Calu3 (cell line): ENCODE data around the gene MAP3K21. TPM values are rescaled to one million over a fixed set of nuclear protein-coding genes. Genes with fewer than 3 reads are reported as not detected.

Experiments
- BruUV-seq: library from RNA; stranded (reverse); fragments of 400-500 nt; replicated peaks from 2 replicates; lab custom pipeline; 2021; lab: Mats Ljungman, UMichigan
- CTCF ChIA-PET: fragments of 300-600 bp; sonication (Branson Sonifier 250); formaldehyde crosslinking; loops from one replicate; lab custom pipeline; 2022; ENCODE audit warnings: antibody characterized with exemption; lab: Charles Lee
- DNase-seq: peaks from one replicate; pipeline ENCODE4 v3.0.0; 2022
- H3K27ac Mint-ChIP-seq: one replicate; pipeline ENCODE4 v1.8.0; 2022; ENCODE audit warnings: mixed read lengths; ENCODE audit not compliant: unreplicated experiment
- H3K27me3 Mint-ChIP-seq: one replicate; pipeline ENCODE4 v1.8.0; 2022; ENCODE audit warnings: mixed read lengths; ENCODE audit not compliant: unreplicated experiment
- H3K36me3 Mint-ChIP-seq: one replicate; pipeline ENCODE4 v1.8.0; 2022; ENCODE audit warnings: mild to moderate bottlenecking, moderate library complexity, mixed read lengths; ENCODE audit not compliant: insufficient read depth, unreplicated experiment
- H3K4me1 Mint-ChIP-seq: one replicate; pipeline ENCODE4 v1.8.0; 2022; ENCODE audit warnings: mild to moderate bottlenecking, low read depth, mixed read lengths; ENCODE audit not compliant: unreplicated experiment
- H3K4me3 Mint-ChIP-seq: one replicate; pipeline ENCODE4 v1.8.0; 2022; ENCODE audit warnings: mild to moderate bottlenecking, low read depth, moderate library complexity, mixed read lengths; ENCODE audit not compliant: unreplicated experiment
- H3K9me3 Mint-ChIP-seq: one replicate; pipeline ENCODE4 v1.8.0; 2022; ENCODE audit warnings: low read depth, mixed read lengths; ENCODE audit not compliant: unreplicated experiment
- intact Hi-C: fragments of 100-400 bp; cut with micrococcal nuclease; formaldehyde crosslinking; loops from one replicate; pipeline ENCODE4 v1.10.0; 2022; ENCODE audit not compliant: unreplicated experiment
- total RNA-seq: library from RNA; stranded (reverse); gene quantifications from 2 replicates; pipeline ENCODE4 v1.2.3, GENCODE V29; 2022
- TF ChIP-seq, protein P1 (sequence below): fragments of 200-600 bp; IDR thresholded peaks from one replicate; pipeline ENCODE4 v1.8.0; 2022; ENCODE audit warnings: antibody characterized with exemption; ENCODE audit not compliant: unreplicated experiment

Gene MAP3K21
- total RNA-seq, 1 experiment from 2014 or later: 33.6 TPM

DNA sequence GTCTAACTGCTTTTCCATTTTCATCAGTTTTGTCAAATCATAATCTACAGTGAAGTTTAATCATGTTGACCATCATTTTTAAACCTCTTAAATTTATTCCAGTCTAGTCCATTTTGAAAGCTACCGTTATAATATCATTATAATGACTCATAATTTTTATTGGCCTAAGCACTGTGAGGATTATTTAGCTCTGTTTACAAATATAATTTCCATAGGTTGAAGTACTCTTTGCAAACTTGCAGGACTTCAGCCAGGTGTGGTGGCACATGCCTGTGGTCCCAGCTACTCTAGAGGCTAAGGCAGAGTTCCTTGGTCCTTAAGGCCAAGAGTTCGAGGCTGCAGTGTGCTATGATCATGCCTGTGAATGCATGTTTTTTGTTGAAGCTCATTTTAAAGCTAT, 54.3 kb downstream of the MAP3K21 start:
- Mint-ChIP-seq H3K27me3 (no peaks in the 10 kb centered on the region), H3K27ac (no peak overlapping the region), H3K4me1 (no peaks in the 10 kb centered on the region), H3K36me3 (peaks cover 6% of the 10 kb centered on the region), H3K9me3 (no peaks in the 10 kb centered on the region), H3K4me3 (no peak overlapping the region)
- intact Hi-C loops: no loop called here
- BruUV-seq: no TSS peak
- no peak for DNase-seq
- CTCF ChIA-PET: no interaction called here
- TF ChIP-seq, protein P1, sequence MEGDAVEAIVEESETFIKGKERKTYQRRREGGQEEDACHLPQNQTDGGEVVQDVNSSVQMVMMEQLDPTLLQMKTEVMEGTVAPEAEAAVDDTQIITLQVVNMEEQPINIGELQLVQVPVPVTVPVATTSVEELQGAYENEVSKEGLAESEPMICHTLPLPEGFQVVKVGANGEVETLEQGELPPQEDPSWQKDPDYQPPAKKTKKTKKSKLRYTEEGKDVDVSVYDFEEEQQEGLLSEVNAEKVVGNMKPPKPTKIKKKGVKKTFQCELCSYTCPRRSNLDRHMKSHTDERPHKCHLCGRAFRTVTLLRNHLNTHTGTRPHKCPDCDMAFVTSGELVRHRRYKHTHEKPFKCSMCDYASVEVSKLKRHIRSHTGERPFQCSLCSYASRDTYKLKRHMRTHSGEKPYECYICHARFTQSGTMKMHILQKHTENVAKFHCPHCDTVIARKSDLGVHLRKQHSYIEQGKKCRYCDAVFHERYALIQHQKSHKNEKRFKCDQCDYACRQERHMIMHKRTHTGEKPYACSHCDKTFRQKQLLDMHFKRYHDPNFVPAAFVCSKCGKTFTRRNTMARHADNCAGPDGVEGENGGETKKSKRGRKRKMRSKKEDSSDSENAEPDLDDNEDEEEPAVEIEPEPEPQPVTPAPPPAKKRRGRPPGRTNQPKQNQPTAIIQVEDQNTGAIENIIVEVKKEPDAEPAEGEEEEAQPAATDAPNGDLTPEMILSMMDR: no peak

- CTCF ChIA-PET: interaction anchor here (0.9 to 1.0 kb wide), 2 partner anchors 17 to 1741 kb away, joined by 3 read pairs; no protein-coding TSS in a partner anchor
- BruUV-seq: no TSS peak
- TF ChIP-seq, protein P1: no peak
- DNase-seq: no peak
- H3K27me3 Mint-ChIP-seq: no peaks in the 10 kb centered on the region
- intact Hi-C loops: no loop called here
- H3K36me3 Mint-ChIP-seq: peaks cover 6% of the 10 kb centered on the region
- H3K4me3 Mint-ChIP-seq: no peak overlapping the region
- no peaks in the 10 kb centered on the region for H3K4me1 Mint-ChIP-seq
- no peaks in the 10 kb centered on the region for H3K9me3 Mint-ChIP-seq
- no peak overlapping the region for H3K27ac Mint-ChIP-seq
These were observed 56.5 kb downstream of the MAP3K21 start for GRCh38 chr1:233383984-233384383.

GRCh38 chr1:233386336-233386735, 58.8 kb downstream of the MAP3K21 start:
- CTCF ChIA-PET: interaction anchor here (0.5 kb wide), 1 partner anchor 631 kb away, joined by 7 read pairs; no protein-coding TSS in a partner anchor
- DNase-seq: no peak

DNA sequence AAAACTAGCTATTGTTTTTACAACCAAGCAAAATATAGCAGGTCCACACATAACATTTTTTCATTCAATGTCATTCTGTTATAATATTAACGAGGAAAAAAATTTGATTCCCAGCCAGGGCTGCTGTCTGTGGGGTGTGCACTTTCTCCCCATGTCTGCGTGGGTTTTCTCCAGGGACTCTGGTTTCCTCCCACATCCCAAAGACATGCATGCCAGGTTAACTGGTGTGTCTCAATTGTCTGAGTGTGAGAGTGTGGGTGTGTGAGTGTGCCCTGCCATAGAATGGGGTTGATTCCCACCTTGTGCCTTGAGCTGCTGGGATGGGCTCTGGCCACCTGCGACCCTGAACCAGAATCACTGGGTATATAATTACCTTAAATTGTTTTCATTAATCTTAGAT, 60.1 kb downstream of the MAP3K21 start:
- Mint-ChIP-seq H3K36me3 (peaks cover 6% of the 10 kb centered on the region), H3K9me3 (no peaks in the 10 kb centered on the region), H3K27ac (no peak overlapping the region), H3K4me1 (peaks cover 9% of the 10 kb centered on the region), H3K27me3 (no peaks in the 10 kb centered on the region), H3K4me3 (no peak overlapping the region)
- CTCF ChIA-PET: no interaction called here
- no TSS peak for BruUV-seq
- intact Hi-C loops: loop anchor here (2.0 kb wide), 1 partner anchor 83 kb away; no protein-coding TSS in a partner anchor
- TF ChIP-seq, protein P1: no peak
- DNase-seq: no peak

More at GRCh38 chr1:233386336-233386735, 58.8 kb downstream of the MAP3K21 start:
- TF ChIP-seq, protein P1: no peak
- Mint-ChIP-seq H3K4me3 (no peak overlapping the region), H3K36me3 (peaks cover 6% of the 10 kb centered on the region), H3K9me3 (no peaks in the 10 kb centered on the region), H3K4me1 (peaks cover 4% of the 10 kb centered on the region), H3K27me3 (no peaks in the 10 kb centered on the region), H3K27ac (no peak overlapping the region)
- no TSS peak for BruUV-seq
- intact Hi-C loops: loop anchor here (2.0 kb wide), 1 partner anchor 82 kb away; no protein-coding TSS in a partner anchor
